Loucy (cell line): ENCODE results near the gene GAB2.

Experiments
- EZH2phosphoT487 ChIP-seq: fragments of 200-600 bp; IDR thresholded peaks from 2 replicates; pipeline ENCODE4 v1.6.1; 2018; ENCODE audit warnings: antibody characterized with exemption, mild to moderate bottlenecking, moderate library complexity, borderline replicate concordance
- TF ChIP-seq, protein P1 (sequence below): fragments of 200-600 bp; sonication (generic); conservative IDR thresholded peaks from 2 replicates; pipeline ENCODE4 v1.5.1; 2014; ENCODE audit warnings: mild to moderate bottlenecking, antibody characterized with exemption, low read length

DNA sequence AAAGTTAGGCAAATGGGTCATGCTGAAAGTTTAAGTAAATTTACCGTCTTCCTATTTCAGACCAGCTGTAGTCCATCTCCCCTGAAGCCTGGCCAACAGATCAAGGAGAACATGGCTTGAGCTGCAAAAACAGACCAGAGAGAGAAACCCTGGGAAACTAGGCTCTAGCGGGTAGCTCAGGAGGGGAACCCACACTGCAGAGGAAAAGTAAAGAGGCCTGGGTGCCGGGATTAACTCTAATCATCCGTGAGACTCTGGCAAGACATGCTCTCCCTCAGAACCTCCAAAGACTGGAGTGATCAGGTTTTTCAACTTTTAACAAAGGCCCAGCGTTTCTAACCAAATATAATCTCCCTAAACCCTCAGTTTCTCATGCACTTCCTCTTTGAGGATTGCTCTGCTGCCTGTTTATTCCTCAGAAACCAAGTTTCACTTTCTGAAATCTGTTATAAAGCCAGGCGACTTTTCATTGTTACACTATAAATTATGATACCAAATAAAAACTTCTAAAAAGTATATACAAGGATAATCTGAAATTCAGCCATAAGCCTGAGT lies 67.5 kb downstream of the GAB2 start:
- TF ChIP-seq, protein P1, sequence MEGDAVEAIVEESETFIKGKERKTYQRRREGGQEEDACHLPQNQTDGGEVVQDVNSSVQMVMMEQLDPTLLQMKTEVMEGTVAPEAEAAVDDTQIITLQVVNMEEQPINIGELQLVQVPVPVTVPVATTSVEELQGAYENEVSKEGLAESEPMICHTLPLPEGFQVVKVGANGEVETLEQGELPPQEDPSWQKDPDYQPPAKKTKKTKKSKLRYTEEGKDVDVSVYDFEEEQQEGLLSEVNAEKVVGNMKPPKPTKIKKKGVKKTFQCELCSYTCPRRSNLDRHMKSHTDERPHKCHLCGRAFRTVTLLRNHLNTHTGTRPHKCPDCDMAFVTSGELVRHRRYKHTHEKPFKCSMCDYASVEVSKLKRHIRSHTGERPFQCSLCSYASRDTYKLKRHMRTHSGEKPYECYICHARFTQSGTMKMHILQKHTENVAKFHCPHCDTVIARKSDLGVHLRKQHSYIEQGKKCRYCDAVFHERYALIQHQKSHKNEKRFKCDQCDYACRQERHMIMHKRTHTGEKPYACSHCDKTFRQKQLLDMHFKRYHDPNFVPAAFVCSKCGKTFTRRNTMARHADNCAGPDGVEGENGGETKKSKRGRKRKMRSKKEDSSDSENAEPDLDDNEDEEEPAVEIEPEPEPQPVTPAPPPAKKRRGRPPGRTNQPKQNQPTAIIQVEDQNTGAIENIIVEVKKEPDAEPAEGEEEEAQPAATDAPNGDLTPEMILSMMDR: no peak
- TF ChIP-seq EZH2phosphoT487: no peak
